Tibial artery (tissue), 4 donors: ENCODE data around the gene PNMA8B.

Source experiments
- DNase-seq, 2 donors: peaks; one replicate each; pipeline ENCODE4 v3.0.0-alpha.2; 2019
- H3K27ac ChIP-seq, 2 donors: fragments of 200-600 bp; sonication (generic) in 1 of 2; 1 replicate in 1 of 2; 2 replicates in 1 of 2; pipeline ENCODE4 v1.5.1; 2018 to 2019; ENCODE audit warnings: mild to moderate bottlenecking in 1 of 2
- H3K27me3 ChIP-seq, 2 donors: fragments of 200-600 bp; sonication (generic) in 1 of 2; one replicate each; pipeline versions ENCODE4 v1.5.1 to v1.6.0; 2016 to 2019
- H3K36me3 ChIP-seq, 3 donors: fragments of 200-600 bp; sonication (generic) in 2 of 3; one replicate each; pipeline ENCODE4 v1.5.1; 2016 to 2019; ENCODE audit warnings: mild to moderate bottlenecking in 2 of 3
- H3K4me1 ChIP-seq, 4 donors: fragments of 200-600 bp; sonication (generic) in 2 of 4; 1 replicate in 3 of 4; 2 replicates in 1 of 4; pipeline ENCODE4 v1.5.1; 2016 to 2019
- H3K4me3 ChIP-seq, 2 donors: fragments of 200-600 bp; sonication (generic) in 1 of 2; 1 replicate in 1 of 2; 2 replicates in 1 of 2; pipeline ENCODE4 v1.5.1; 2018 to 2019; ENCODE audit warnings: mild to moderate bottlenecking in 2 of 2
- H3K9me3 ChIP-seq, 3 donors: fragments of 200-600 bp; sonication (generic) in 1 of 3; one replicate each; pipeline ENCODE4 v1.5.1; 2016 to 2019
- CTCF ChIP-seq, 2 experiments: fragments of 200-600 bp in 1 of 2; fragments of 450-650 bp in 1 of 2; IDR thresholded peaks; one replicate each; pipeline ENCODE4 v1.5.1; 2017 to 2019; ENCODE audit warnings: antibody characterized with exemption in 2 of 2, mild to moderate bottlenecking in 1 of 2, moderate library complexity in 1 of 2
- intact Hi-C: fragments of 100-400 bp; cut with DNase I; formaldehyde crosslinking; loops from one replicate; pipeline ENCODE4 v1.15.0; 2023; ENCODE audit warnings: low total_unique reads

PNMA8B gene

DNA sequence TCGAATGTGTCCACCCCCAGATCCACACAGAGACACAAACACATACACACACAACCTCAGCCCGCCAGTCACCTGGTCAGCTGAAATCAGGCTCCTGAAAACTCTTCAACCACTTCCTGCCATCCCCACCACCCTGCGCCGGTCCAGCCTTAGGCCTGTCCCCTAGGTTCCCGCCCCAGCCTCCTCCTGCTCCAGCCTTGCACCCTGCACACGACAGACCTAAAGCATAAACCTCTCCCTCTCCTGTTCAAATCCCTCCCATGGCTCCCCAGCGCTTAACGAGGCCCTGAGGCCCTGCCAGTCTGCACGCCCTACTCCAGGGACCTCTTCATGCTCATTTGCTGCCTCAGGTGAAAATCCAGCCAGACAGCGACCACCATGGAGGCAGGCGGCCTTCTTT lies 7.1 kb downstream of the PNMA8B start:
- Histone ChIP-seq H3K4me3 (no peak overlapping the region), H3K9me3 (no peaks in the 10 kb centered on the region), H3K27ac (no peak overlapping the region), H3K27me3 (peaks cover 0 to 19% of the 10 kb centered on the region in 2 donors), H3K4me1 (peaks cover 0 to 49% (median 38%) of the 10 kb centered on the region in 4 donors), H3K36me3 (no peaks in the 10 kb centered on the region)
- intact Hi-C loops, result no loop called here
- no peak for TF ChIP-seq CTCF (IDR thresholded peaks at IDR 0.05)
- no peak for DNase-seq

DNA sequence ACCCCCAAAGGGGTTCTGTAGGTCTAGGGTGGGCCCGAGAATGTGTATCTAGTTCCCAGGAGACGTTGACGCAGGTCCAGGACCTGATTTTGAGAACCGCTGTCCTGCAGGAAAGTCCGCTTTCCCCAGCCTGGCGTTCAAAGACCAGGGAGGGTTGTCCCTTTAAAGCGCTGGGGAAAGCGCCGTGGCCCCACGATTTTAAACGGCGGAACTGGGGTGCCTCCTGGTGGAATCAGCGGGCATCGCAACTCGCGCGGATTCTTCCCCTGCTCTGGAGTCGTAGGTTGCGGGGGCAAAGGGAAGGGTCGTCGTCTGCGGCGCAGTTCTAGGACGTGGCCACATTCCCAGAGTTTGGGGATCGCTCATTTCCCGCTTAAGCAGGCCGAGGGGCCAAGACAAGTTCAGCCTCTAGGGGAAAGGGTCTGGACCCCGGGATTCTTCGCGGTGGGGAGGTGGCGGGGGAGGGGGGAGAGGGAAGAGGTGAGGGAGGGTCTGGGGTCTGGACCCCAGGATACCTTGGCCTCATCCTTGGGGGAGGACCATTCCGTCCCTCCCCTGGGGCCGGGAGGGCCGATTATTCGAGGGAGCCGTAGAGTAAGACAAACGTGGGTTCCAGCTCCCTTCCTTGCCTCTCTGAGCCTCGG lies 7.7 kb downstream of the PNMA8B start:
- Histone ChIP-seq H3K9me3 (no peaks in the 10 kb centered on the region), H3K36me3 (no peaks in the 10 kb centered on the region), H3K4me3 (peak overlapping the region; percentile 43 to 55), H3K4me1 (peaks cover 0 to 42% (median 34%) of the 10 kb centered on the region in 4 donors), H3K27ac (peak overlapping the region in 1 of 2 donors; percentile 43), H3K27me3 (peaks cover 0 to 12% of the 10 kb centered on the region in 2 donors)
- peak; percentile 76 to 86 for DNase-seq
- intact Hi-C loops, result loop anchor here (2.0 kb wide), 2 partner anchors 85 to 93 kb away; no protein-coding TSS in a partner anchor
- peak; percentile 96 to 100 for TF ChIP-seq CTCF (IDR thresholded peaks at IDR 0.05)

GRCh38 chr19:46487178-46487801 lies 8.4 kb downstream of the PNMA8B start:
- H3K9me3 ChIP-seq, result no peaks in the 10 kb centered on the region
- DNase-seq, result no peak
- peaks cover 0 to 6% of the 10 kb centered on the region in 2 donors for H3K27me3 ChIP-seq
- H3K36me3 ChIP-seq, result no peaks in the 10 kb centered on the region
- peaks cover 0 to 41% (median 33%) of the 10 kb centered on the region in 4 donors for H3K4me1 ChIP-seq
- peak overlapping the region; percentile 43 to 55 for H3K4me3 ChIP-seq
- no peak for TF ChIP-seq CTCF (IDR thresholded peaks at IDR 0.05)
- intact Hi-C loops, result loop anchor here (2.0 kb wide), 2 partner anchors 84 to 92 kb away; no protein-coding TSS in a partner anchor
- H3K27ac ChIP-seq, result peak overlapping the region in 1 of 2 donors; percentile 43

GRCh38 chr19:46486358-46486757 lies 9.3 kb downstream of the PNMA8B start:
- DNase-seq, result no peak
- Histone ChIP-seq H3K27me3 (peaks cover 0 to under 1% of the 10 kb centered on the region in 2 donors), H3K4me1 (peaks cover 0 to 50% (median 37%) of the 10 kb centered on the region in 4 donors), H3K27ac (no peak overlapping the region), H3K36me3 (no peaks in the 10 kb centered on the region), H3K4me3 (no peak overlapping the region), H3K9me3 (no peaks in the 10 kb centered on the region)
- intact Hi-C loops, result loop anchor here (2.0 kb wide), 2 partner anchors 84 to 92 kb away; no protein-coding TSS in a partner anchor
- TF ChIP-seq CTCF (IDR thresholded peaks at IDR 0.05), result no peak

DNA sequence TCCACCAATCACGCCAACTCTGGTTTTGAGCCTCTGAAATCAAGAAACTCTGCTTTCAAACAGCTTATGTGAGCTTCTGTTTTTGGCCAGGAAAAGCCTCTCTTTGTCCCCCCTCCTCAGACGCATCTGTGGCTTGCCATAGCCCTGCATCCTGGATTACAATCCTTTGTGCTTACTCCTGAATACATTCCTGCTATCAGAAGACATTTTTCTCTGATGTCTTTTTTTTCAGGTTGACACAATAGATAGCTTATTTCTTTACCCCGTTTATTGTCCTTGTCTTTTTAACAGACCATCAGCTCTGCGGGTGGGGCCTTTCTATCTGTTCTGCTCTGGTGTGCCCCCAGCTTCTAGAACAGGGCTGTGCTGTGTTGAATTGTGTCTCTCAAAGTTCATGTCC lies 11.0 kb downstream of the PNMA8B start:
- Histone ChIP-seq H3K9me3 (no peaks in the 10 kb centered on the region), H3K4me1 (peaks cover 0 to 56% (median 41%) of the 10 kb centered on the region in 4 donors), H3K4me3 (no peak overlapping the region), H3K27ac (no peak overlapping the region), H3K27me3 (no peaks in the 10 kb centered on the region), H3K36me3 (no peaks in the 10 kb centered on the region)
- intact Hi-C loops, result no loop called here
- no peak for DNase-seq
- TF ChIP-seq CTCF (IDR thresholded peaks at IDR 0.05), result no peak
